GM11168 (cell line): ENCODE results near the gene MACROD2.

Experiments
- in situ Hi-C: fragments of 300-500 bp; cut with MboI; formaldehyde crosslinking; loops from one replicate; pipeline ENCODE4 v1.12.0; 2022; ENCODE audit warnings: low sequenced_read_pairs; ENCODE audit not compliant: unreplicated experiment

The MACROD2 gene

GRCh38 chr20:14866841-14867514 is 871.7 kb downstream of the MACROD2 start:
- in situ Hi-C loops = no loop called here

GRCh38 chr20:14877301-14878028 is 882.1 kb downstream of the MACROD2 start:
- in situ Hi-C loops = no loop called here

GRCh38 chr20:14878676-14879019 is 883.3 kb downstream of the MACROD2 start:
- in situ Hi-C loops = no loop called here

- in situ Hi-C loops = no loop called here
These were observed 883.8 kb downstream of the MACROD2 start for GRCh38 chr20:14879020-14879697.

- in situ Hi-C loops = no loop called here
These were observed 884.5 kb downstream of the MACROD2 start for GRCh38 chr20:14879839-14880238.

GRCh38 chr20:14881518-14881917 is 886.2 kb downstream of the MACROD2 start:
- in situ Hi-C loops = no loop called here

GRCh38 chr20:14882157-14882556 is 886.8 kb downstream of the MACROD2 start:
- in situ Hi-C loops = no loop called here

GRCh38 chr20:14882846-14883245 is 887.5 kb downstream of the MACROD2 start:
- in situ Hi-C loops = no loop called here

- in situ Hi-C loops = no loop called here
These were observed 888.0 kb downstream of the MACROD2 start for GRCh38 chr20:14883324-14883723.

GRCh38 chr20:14885661-14886060 is 890.3 kb downstream of the MACROD2 start:
- in situ Hi-C loops = no loop called here

- in situ Hi-C loops = no loop called here
These were observed 892.8 kb downstream of the MACROD2 start for GRCh38 chr20:14888134-14888533.

GRCh38 chr20:14889496-14890255 is 894.4 kb downstream of the MACROD2 start:
- in situ Hi-C loops = no loop called here

GRCh38 chr20:14890713-14891112 is 895.4 kb downstream of the MACROD2 start:
- in situ Hi-C loops = no loop called here

- in situ Hi-C loops = no loop called here
These were observed 897.5 kb downstream of the MACROD2 start for GRCh38 chr20:14892782-14893181.

- in situ Hi-C loops = no loop called here
These were observed 901.3 kb downstream of the MACROD2 start for GRCh38 chr20:14896569-14896968.

- in situ Hi-C loops = no loop called here
These were observed 902.3 kb downstream of the MACROD2 start for GRCh38 chr20:14897608-14898007.

GRCh38 chr20:14902432-14903089 is 907.2 kb downstream of the MACROD2 start:
- in situ Hi-C loops = no loop called here

GRCh38 chr20:14906908-14907434 is 911.7 kb downstream of the MACROD2 start:
- in situ Hi-C loops = no loop called here

- in situ Hi-C loops = no loop called here
These were observed 914.8 kb downstream of the MACROD2 start for GRCh38 chr20:14910126-14910525.
